ENCODE results near the gene SKIC8. TPM values are rescaled to one million over a fixed set of nuclear protein-coding genes. Genes with fewer than 3 reads are reported as not detected.

SKIC8 gene
- total RNA-seq, result 62.5 and 63.9 TPM in 2 replicates

DNA sequence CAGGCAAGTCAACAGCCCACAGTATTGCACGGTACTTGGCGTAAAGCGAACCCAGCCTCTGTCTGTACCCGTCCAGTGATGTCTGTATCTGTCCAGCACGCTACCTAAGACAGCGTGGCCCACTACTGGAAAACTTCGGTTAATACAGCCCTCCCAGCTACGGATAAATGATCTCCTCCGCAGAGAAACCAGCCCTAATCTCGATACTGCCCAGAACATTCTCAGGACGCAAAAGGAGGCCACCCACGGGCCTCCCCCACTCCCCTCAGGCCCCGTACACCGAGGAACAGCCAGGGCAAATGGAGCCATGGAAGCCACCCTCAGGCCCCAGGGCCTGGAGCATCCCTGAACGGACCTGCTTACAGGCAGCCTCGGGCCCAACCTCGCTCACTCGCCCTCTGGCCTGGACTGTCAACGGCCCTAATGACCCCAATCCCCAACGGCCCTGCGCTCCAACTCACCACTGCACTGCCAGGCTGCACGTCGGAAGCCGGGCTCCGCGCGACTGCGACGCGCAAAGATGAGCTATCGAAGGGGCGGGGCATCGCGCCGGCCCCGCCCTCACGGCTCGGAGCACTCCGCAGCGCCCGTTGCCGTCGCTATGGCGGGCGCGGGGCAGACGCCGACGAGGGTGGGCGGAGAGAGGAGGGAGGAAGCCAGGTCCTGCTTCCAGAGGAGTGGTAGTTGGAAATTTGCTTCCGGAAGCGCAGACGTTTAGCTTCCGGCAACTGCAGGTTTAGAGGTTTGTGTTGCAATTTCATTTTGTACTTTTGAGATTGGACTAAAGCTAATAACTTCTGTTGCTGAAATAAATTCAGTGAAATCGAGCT lies at the start of gene SKIC8:
Gene SKIC8, minus strand, starts transcription at position 509 of the 830 bp plus-strand sequence. CDS start 3,923 bp downstream, outside the sequence.
- DNase-seq (ENCODE audit: low read depth in 2 of 2), result peak; percentile 91 to 93

- peak in 1 of 2 donors; percentile 23 for DNase-seq (ENCODE audit: low read depth in 2 of 2)
These were observed 48.5 kb upstream of the SKIC8 start for GRCh38 chr15:78347586-78348543.

DNA sequence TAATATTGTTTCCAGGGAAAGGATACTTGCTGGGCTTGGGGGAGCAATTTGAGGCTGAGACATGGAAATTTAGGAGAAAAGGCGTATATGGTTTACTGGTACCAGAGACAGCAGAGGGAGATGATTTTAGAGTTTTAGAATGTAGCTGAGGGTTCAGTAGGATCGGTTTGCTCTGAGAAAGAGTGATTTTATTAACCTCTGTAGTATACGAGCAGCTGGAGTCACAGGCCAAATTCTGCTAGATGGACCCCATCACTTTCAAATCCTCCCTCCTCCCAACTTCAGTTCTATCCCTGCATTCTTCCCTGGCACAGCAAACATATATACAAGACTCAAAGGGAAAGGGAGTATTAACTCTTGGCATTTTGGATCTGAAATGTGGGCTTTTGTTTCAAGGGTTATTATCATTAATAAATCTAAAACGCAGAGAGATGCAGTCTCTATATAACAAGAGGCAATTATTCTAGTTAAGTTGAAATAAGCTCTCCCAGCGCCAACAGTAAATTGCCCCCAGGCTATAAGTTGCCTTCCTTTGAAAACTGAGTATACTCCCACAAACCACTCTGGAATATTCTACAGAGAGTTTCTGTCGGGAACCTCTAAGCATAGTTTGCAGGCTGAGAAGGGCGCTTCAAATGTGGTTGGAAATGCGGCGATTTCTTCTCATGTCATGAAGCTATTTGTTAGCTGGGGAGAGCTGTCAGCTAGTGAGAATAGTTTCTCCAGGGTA lies 46.2 kb upstream of the SKIC8 start:
- no peak for DNase-seq (ENCODE audit: low read depth in 2 of 2)

GRCh38 chr15:78343276-78344060 lies 44.1 kb upstream of the SKIC8 start:
- no peak for DNase-seq (ENCODE audit: low read depth in 2 of 2)

- DNase-seq (ENCODE audit: low read depth in 2 of 2), result no peak
These were observed 42.6 kb upstream of the SKIC8 start for GRCh38 chr15:78342021-78342420.

DNA sequence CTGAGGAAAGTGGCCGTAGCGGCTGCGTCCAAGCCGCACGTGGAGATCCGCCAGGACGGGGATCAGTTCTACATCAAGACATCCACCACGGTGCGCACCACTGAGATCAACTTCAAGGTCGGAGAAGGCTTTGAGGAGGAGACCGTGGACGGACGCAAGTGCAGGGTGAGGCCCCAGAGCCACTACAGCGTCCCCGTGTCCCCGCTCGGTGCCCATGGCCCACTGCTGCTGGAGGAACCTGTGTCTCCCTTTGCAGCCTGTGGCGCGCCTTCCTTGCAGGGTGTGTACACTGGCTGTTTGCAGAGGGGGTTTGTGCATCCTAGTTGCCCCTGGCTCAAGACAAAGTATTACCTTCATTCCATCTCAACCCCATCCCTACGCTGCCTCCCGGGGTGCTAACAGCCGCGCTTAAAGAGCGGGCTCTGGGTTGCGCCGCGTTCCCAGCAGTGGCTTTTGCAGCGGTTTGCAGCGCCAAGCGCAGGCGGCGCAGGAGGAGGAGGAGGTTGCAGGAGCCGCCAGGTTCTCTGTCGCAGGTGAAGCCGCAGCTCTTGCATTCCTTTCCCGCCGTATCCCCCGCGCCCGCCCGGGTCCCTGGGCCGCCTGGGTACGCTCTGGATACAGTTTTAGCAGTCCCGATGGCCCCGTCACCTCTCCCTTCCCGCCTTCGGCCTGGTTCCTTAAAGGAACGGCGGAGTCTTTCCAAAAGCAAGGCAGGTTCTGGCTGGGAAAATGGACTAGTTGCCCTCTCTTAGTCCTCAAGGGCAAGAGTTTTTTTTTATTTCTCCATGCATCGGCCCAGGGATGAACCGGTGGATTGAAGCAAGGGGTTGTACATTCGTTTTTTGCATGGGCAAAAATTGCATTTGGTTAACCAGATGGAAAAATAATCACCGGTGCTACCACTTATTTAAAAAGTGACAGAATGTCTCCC lies 41.9 kb upstream of the SKIC8 start:
- DNase-seq (ENCODE audit: low read depth in 2 of 2), result no peak

- DNase-seq (ENCODE audit: low read depth in 2 of 2), result no peak
These were observed 41.0 kb upstream of the SKIC8 start, which contains the start of gene CRABP1 for GRCh38 chr15:78340231-78341056. TSS of gene CRABP1 (plus strand) at chr15:78340353. CDS start at chr15:78340429, 76 bp downstream.

- DNase-seq (ENCODE audit: low read depth in 2 of 2), result no peak
These were observed 40.1 kb upstream of the SKIC8 start for GRCh38 chr15:78339559-78339958.

- DNase-seq (ENCODE audit: low read depth in 2 of 2), result no peak
These were observed 39.4 kb upstream of the SKIC8 start for GRCh38 chr15:78338781-78339180.

- DNase-seq (ENCODE audit: low read depth in 2 of 2), result no peak
These were observed 36.6 kb upstream of the SKIC8 start for GRCh38 chr15:78335985-78336384.

DNA sequence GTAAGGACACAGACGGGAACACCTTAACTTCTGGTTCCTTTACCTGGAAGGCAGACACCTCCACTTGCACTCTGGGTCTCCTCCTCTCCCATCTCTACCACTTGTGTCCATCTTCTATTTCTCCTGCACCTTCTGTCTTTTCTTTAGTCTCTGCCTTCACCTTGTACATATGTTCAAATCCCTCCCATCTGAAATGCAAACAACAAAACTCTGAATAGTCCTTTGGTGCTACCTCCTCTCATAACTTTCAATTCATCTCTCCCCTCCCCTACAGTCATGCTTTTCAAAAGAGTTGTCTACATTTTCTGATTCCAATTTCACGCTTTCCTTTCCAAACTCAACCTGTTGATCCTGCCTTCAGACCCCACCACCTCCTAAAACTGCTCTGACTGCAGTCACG lies 35.4 kb upstream of the SKIC8 start:
- DNase-seq (ENCODE audit: low read depth in 2 of 2), result no peak

GRCh38 chr15:78329625-78330024 lies 30.2 kb upstream of the SKIC8 start:
- DNase-seq (ENCODE audit: low read depth in 2 of 2), result peak in 1 of 2 donors; percentile 69

GRCh38 chr15:78327466-78327865 lies 28.1 kb upstream of the SKIC8 start:
- DNase-seq (ENCODE audit: low read depth in 2 of 2), result no peak

DNA sequence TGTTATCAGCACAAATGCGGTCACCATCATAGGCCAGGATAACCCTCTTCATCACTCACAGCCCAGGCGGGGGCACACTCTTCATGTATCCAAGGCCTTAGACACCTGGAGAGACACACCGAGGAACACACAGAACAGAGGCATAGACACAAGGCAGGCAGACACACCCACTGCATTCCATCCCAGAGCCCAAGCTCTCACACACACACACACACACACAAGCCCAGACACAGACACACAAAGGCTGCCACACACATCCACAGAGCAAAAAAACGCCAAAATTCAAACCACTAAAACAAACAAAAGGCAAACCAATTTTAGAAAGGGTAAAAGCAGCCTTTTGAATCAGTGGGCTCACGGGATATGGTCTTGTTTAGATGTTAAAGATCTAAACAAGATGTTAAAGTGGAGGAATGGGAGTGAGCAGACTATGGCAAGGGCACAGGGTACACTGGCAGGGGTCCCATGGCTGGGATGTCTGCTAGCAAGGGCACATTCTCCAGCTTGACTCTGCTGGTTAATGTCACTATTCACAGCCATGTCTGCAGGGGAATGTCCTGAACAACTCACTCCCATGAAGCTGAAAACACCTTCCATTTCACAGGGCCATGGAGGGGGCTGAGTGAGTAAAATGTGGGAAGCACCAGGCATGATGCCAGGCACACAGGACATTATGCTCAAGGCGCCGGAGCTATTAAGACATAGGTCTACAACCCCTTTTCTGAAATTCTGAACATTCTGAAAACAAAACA lies 25.9 kb upstream of the SKIC8 start:
- peak in 1 of 2 donors; percentile 13 for DNase-seq (ENCODE audit: low read depth in 2 of 2)

DNA sequence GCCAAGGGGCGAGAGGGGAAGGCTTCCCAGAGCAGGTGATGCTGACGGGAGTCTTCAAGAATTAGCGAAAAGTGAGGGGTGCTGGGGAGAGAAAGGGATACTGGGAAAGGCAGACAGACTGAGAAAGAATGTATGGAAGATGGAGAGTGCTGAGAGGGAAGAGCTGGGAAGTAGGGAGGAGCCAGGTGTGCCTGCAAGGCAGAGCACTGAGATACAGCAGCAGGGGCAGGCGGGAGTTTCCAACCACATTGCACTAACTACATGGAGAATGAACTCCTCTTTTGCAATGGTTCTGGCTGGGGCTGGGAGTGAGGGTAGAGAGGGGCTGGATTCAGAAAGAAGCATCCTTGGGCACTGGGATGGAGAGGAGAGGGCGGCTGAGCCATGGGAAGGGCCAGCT lies 24.7 kb upstream of the SKIC8 start:
- no peak for DNase-seq (ENCODE audit: low read depth in 2 of 2)

DNA sequence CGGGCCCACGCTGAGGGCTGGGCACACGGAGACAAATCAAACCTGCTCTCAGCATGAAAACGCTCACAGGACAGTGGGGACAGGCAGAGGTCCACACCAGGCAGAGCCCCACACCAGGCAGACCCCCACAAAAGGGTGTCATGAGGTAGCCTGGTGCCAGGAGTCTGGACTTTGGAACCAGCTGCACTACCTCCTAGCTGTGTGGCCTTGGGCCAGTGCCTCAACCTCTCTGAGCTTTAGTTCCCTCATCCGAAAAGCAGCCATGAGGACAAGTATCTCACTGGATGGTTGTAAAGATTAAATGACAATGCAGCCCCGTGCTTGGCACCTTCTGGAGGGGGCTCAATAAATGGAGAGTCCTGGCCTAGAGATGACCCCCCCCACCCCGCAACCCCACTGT lies 24.3 kb upstream of the SKIC8 start:
- no peak for DNase-seq (ENCODE audit: low read depth in 2 of 2)

DNA sequence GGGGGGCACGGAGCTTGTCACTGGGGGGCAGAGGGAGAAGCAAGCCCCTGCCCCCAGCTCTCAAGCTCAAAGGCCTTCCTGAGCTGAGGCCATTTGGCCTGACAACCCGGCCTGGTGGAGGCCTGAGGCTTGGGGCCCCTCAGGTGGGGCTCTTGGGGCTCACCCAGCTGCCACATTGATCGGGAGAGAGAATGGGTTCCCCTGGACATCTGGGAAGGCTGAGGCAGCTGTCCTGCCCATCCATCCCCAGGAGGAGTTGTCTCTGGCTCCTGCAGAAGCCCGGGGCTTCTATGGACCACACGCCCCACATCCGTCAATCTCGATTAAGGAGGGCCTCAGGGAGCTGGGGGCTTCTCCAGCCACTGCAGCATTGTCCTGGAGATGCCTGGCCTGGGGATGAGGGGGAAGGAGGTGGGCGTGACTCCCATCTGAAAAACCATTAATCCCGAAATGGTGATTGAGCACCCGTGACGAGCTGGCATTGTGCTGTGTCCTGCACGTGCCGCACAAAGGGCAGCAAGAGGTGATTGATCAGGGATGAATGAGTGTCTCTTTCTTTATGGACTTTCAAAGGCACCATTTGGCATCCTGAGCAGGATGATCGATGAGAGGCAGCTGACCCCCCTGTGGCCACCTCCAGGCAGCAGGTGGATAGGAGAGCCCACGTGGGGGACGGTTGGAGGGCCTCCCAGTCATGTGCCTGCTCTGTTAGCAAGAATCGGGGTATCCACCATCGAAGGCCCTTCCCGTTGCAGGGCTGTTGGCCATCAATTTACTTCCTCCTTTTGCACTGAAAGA lies 23.5 kb upstream of the SKIC8 start:
- DNase-seq (ENCODE audit: low read depth in 2 of 2), result no peak

Measured in lung microvascular endothelial cell (primary cell).